H9 (cell line): ENCODE results near the gene SNX22. TPM values are rescaled to one million over a fixed set of nuclear protein-coding genes. Genes with fewer than 3 reads are reported as not detected.

Source experiments
- DNase-seq: peaks from one replicate; pipeline ENCODE4 v3.0.0-alpha.2; 2017
- H2AFZ ChIP-seq: one replicate; pipeline ENCODE4 v1.6.1; 2013; ENCODE audit warnings: mild to moderate bottlenecking, low read length, control low read depth, moderate library complexity
- H2AK5ac ChIP-seq: 2 replicates; pipeline ENCODE4 v1.6.1; 2013; ENCODE audit warnings: low read length, control low read depth, mixed read lengths; ENCODE audit not compliant: insufficient read length
- H2BK120ac ChIP-seq: one replicate; pipeline ENCODE4 v1.6.1; 2013; ENCODE audit warnings: low read depth, mild to moderate bottlenecking, low read length, control low read depth, inconsistent platforms; ENCODE audit not compliant: poor library complexity, severe bottlenecking
- H2BK12ac ChIP-seq: 2 replicates; pipeline ENCODE4 v1.6.1; 2013; ENCODE audit warnings: low read length, control low read depth, mixed read lengths, low read depth; ENCODE audit not compliant: insufficient read length
- H2BK15ac ChIP-seq: 2 replicates; pipeline ENCODE4 v1.6.1; 2013; ENCODE audit warnings: low read depth, low read length, control low read depth
- H2BK20ac ChIP-seq: one replicate; pipeline ENCODE4 v1.6.1; 2013; ENCODE audit warnings: low read depth, mild to moderate bottlenecking, low read length, control low read depth, inconsistent platforms; ENCODE audit not compliant: poor library complexity, severe bottlenecking
- H2BK5ac ChIP-seq: 2 replicates; pipeline ENCODE4 v1.6.1; 2013; ENCODE audit warnings: low read length, control low read depth, mixed read lengths; ENCODE audit not compliant: insufficient read length
- H3K14ac ChIP-seq: 2 replicates; pipeline ENCODE4 v1.6.1; 2013; ENCODE audit warnings: low read length, control low read depth; ENCODE audit not compliant: insufficient read depth
- H3K18ac ChIP-seq: 2 replicates; pipeline ENCODE4 v1.6.1; 2013; ENCODE audit warnings: low read depth, mild to moderate bottlenecking, mixed read lengths, low read length, control low read depth; ENCODE audit not compliant: insufficient read length
- H3K23ac ChIP-seq: 2 replicates; pipeline ENCODE4 v1.6.1; 2013; ENCODE audit warnings: low read length, control low read depth, mixed read lengths, low read depth; ENCODE audit not compliant: insufficient read length
- H3K23me2 ChIP-seq: 2 replicates; pipeline ENCODE4 v1.6.1; 2013; ENCODE audit warnings: low read depth, mild to moderate bottlenecking, mixed read lengths, low read length, control low read depth; ENCODE audit not compliant: insufficient read length, poor library complexity, severe bottlenecking
- H3K27ac ChIP-seq: 2 replicates; pipeline ENCODE4 v1.5.1; 2013; ENCODE audit warnings: low read length, control low read depth, mixed read lengths, low read depth; ENCODE audit not compliant: insufficient read length
- H3K27me3 ChIP-seq: 2 replicates; pipeline ENCODE4 v1.6.1; 2013; ENCODE audit warnings: low read length, control low read depth, inconsistent platforms; ENCODE audit not compliant: insufficient read depth
- H3K4ac ChIP-seq: 2 replicates; pipeline ENCODE4 v1.6.1; 2013; ENCODE audit warnings: low read depth, mild to moderate bottlenecking, control low read depth, inconsistent platforms, low read length, moderate library complexity
- H3K4me1 ChIP-seq: 2 replicates; pipeline ENCODE4 v1.6.1; 2013; ENCODE audit warnings: low read length, control low read depth, inconsistent platforms; ENCODE audit not compliant: insufficient read depth
- H3K4me2 ChIP-seq: 2 replicates; pipeline ENCODE4 v1.6.1; 2013; ENCODE audit warnings: low read length, control low read depth, mixed read lengths; ENCODE audit not compliant: insufficient read length, insufficient read depth
- H3K56ac ChIP-seq: 2 replicates; pipeline ENCODE4 v1.6.1; 2013; ENCODE audit warnings: low read depth, mild to moderate bottlenecking, mixed read lengths, low read length, control low read depth; ENCODE audit not compliant: insufficient read length
- H3K79me1 ChIP-seq: 2 replicates; pipeline ENCODE4 v1.6.1; 2013; ENCODE audit warnings: low read depth, mild to moderate bottlenecking, moderate library complexity, low read length, control low read depth, inconsistent platforms; ENCODE audit not compliant: insufficient read depth, poor library complexity, severe bottlenecking
- H3K79me2 ChIP-seq: 2 replicates; pipeline ENCODE4 v1.6.1; 2013; ENCODE audit warnings: low read length, control low read depth, inconsistent platforms; ENCODE audit not compliant: insufficient read depth
- H3K9ac ChIP-seq: 2 replicates; pipeline ENCODE4 v1.6.1; 2013; ENCODE audit warnings: low read length, control low read depth, mixed read lengths; ENCODE audit not compliant: insufficient read length; ENCODE audit errors: extremely low read depth
- H3K9me3 ChIP-seq: one replicate; pipeline ENCODE4 v1.6.1; 2013; ENCODE audit warnings: low read depth, low read length, inconsistent platforms; ENCODE audit not compliant: control insufficient read depth
- H3T11ph ChIP-seq: one replicate; pipeline ENCODE4 v1.6.1; 2013; ENCODE audit warnings: mild to moderate bottlenecking, low read length, control low read depth, inconsistent platforms
- H4K20me1 ChIP-seq: one replicate; pipeline ENCODE4 v1.6.1; 2013; ENCODE audit not compliant: control insufficient read depth, insufficient read length, insufficient read depth
- H4K5ac ChIP-seq: 2 replicates; pipeline ENCODE4 v1.6.1; 2013; ENCODE audit warnings: low read depth, mild to moderate bottlenecking, mixed read lengths, low read length, control low read depth; ENCODE audit not compliant: insufficient read length
- H4K8ac ChIP-seq: replicated peaks from 2 replicates; pipeline ENCODE4 v1.6.1; 2013; ENCODE audit warnings: low read length, control low read depth, mixed read lengths, low read depth; ENCODE audit not compliant: insufficient read length
- H4K91ac ChIP-seq: 2 replicates; pipeline ENCODE4 v1.6.1; 2013; ENCODE audit warnings: low read depth, mild to moderate bottlenecking, moderate library complexity, mixed read lengths, low read length, control low read depth; ENCODE audit not compliant: insufficient read length
- H3K27ac Mint-ChIP-seq, 3 experiments: 2 replicates in 2 of 3; 3 replicates in 1 of 3; pipeline ENCODE4 v1.8.0; 2020 to 2021; ENCODE audit warnings: mixed read lengths in 3 of 3, mild to moderate bottlenecking in 1 of 3, moderate library complexity in 1 of 3
- H3K27me3 Mint-ChIP-seq: 2 replicates; pipeline ENCODE4 v1.8.0; 2021; ENCODE audit warnings: low read depth, mild to moderate bottlenecking, moderate library complexity, mixed read lengths
- H3K36me3 Mint-ChIP-seq, 3 experiments: 2 replicates in 2 of 3; 3 replicates in 1 of 3; pipeline ENCODE4 v1.8.0; 2020 to 2021; ENCODE audit warnings: low read depth in 3 of 3, mixed read lengths in 3 of 3; ENCODE audit not compliant: insufficient read depth in 1 of 3
- H3K4me1 Mint-ChIP-seq, 2 experiments: 2 replicates each; pipeline ENCODE4 v1.8.0; 2020; ENCODE audit warnings: mixed read lengths in 2 of 2
- H3K4me3 Mint-ChIP-seq, 2 experiments: 2 replicates in 1 of 2; 3 replicates in 1 of 2; pipeline ENCODE4 v1.8.0; 2020 to 2021; ENCODE audit warnings: mild to moderate bottlenecking in 2 of 2, mixed read lengths in 2 of 2, moderate library complexity in 1 of 2
- H3K9me3 Mint-ChIP-seq, 2 experiments: 2 replicates in 1 of 2; 3 replicates in 1 of 2; pipeline ENCODE4 v1.8.0; 2020; ENCODE audit warnings: mild to moderate bottlenecking in 2 of 2, mixed read lengths in 2 of 2, moderate library complexity in 1 of 2
- WGBS: extraction: QIAGEN DNeasy Blood & Tissue Kit; methylation state at CpG from one replicate; pipeline ENCODE4 v1.1.7; 2013; ENCODE audit warnings: missing lambda C conversion rate, low lambda C conversion rate, mixed read lengths; ENCODE audit not compliant: insufficient read length; ENCODE audit errors: extremely low coverage; 5-methylcytosine and 5-hydroxymethylcytosine counted together
- total RNA-seq: library from RNA; stranded (reverse); gene quantifications from 2 replicates; pipeline ENCODE4 v1.2.1, GENCODE V29; 2021
- TF ChIP-seq, protein P1 (sequence below): fragments of 200-600 bp; sonication (generic); conservative IDR thresholded peaks from 3 replicates; pipeline ENCODE4 v1.8.0; 2021; ENCODE audit warnings: antibody characterized with exemption, mild to moderate bottlenecking

SNX22 gene
- total RNA-seq, 1 experiment from 2014 or later = 4.8 TPM

DNA sequence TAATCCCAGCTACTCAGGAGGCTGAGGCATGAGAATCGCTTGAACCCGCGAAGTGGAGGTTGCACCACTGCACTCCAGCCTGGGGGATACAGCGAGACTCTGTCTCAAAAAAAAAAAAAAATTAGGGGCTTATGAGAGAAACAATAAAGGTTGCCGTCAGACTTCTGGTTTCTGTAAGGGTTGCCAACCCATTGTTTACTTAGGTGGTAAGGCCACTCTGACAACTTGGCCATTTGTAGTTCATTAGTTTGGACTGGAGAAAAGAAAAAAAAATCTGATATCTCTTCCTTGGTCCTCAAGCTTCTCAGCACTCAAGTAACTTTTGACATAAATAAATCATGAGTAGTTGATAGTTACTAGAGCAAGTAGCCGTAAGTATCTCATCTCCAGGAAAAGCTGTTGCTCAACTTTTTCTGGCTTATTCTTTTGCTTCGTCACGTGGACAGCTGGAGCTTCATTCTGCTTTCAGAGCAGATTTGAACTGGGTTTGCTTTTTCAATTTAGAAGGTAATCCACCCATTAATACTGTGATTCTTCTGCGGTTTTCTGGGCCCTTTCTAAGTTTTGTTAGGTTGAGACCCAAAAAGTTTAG, 46.3 kb upstream of the SNX22 start:
- Histone ChIP-seq H3K79me1 (peaks cover 5% of the 10 kb centered on the region), H2BK5ac (no peak overlapping the region), H2AK5ac (no peak overlapping the region), H4K5ac (no peak overlapping the region), H3K9ac (no peak overlapping the region), H3K79me2 (peaks cover 2% of the 10 kb centered on the region; the same call in 1 of the 2 replicates), H4K20me1 (no peaks in the 10 kb centered on the region), H3K4me2 (no peak overlapping the region), H2BK15ac (no peak overlapping the region), H2AFZ (no peak overlapping the region), H3K4me1 (no peaks in the 10 kb centered on the region), H2BK20ac (no peak overlapping the region), H3K9me3 (no peaks in the 10 kb centered on the region), H2BK120ac (no peak overlapping the region), H3K14ac (no peak overlapping the region), H4K8ac (no peak overlapping the region), H3K23me2 (no peaks in the 10 kb centered on the region), H3K27ac (no peak overlapping the region), H3T11ph (no peak overlapping the region), H3K4ac (no peak overlapping the region), H3K27me3 (no peaks in the 10 kb centered on the region), H3K18ac (no peak overlapping the region), H3K56ac (no peak overlapping the region), H4K91ac (no peak overlapping the region), H2BK12ac (no peak overlapping the region), H3K23ac (no peak overlapping the region)
- peaks cover 0 to 2% (median 0%) of the 10 kb centered on the region in 3 experiments; a peak in 2 of 7 replicates for H3K36me3 Mint-ChIP-seq
- H3K4me1 Mint-ChIP-seq = no peaks in the 10 kb centered on the region
- TF ChIP-seq, protein P1, sequence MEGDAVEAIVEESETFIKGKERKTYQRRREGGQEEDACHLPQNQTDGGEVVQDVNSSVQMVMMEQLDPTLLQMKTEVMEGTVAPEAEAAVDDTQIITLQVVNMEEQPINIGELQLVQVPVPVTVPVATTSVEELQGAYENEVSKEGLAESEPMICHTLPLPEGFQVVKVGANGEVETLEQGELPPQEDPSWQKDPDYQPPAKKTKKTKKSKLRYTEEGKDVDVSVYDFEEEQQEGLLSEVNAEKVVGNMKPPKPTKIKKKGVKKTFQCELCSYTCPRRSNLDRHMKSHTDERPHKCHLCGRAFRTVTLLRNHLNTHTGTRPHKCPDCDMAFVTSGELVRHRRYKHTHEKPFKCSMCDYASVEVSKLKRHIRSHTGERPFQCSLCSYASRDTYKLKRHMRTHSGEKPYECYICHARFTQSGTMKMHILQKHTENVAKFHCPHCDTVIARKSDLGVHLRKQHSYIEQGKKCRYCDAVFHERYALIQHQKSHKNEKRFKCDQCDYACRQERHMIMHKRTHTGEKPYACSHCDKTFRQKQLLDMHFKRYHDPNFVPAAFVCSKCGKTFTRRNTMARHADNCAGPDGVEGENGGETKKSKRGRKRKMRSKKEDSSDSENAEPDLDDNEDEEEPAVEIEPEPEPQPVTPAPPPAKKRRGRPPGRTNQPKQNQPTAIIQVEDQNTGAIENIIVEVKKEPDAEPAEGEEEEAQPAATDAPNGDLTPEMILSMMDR = no peak
- H3K27me3 Mint-ChIP-seq = no peaks in the 10 kb centered on the region
- H3K4me3 Mint-ChIP-seq = no peak overlapping the region
- H3K9me3 Mint-ChIP-seq = no peaks in the 10 kb centered on the region
- no peak for DNase-seq
- WGBS = no CpG with 5 or more reads among the region's 9 CpGs
- no peak overlapping the region for H3K27ac Mint-ChIP-seq
